ENCODE data around the gene PFKL. TPM values are rescaled to one million over a fixed set of nuclear protein-coding genes. Genes with fewer than 3 reads are reported as not detected.

The PFKL gene
- total RNA-seq, 4 donors from 2014 or later: 11.9 to 20.6 (median 16.8) TPM

GRCh38 chr21:44317241-44317782, 17.5 kb downstream of the PFKL start:
- Histone ChIP-seq H3K9me3 (no peaks in the 10 kb centered on the region), H3K4me1 (no peaks in the 10 kb centered on the region), H3K27ac (no peak overlapping the region), H3K4me3 (no peak overlapping the region), H3K36me3 (no peaks in the 10 kb centered on the region), H3K27me3 (no peaks in the 10 kb centered on the region)
- in situ Hi-C loops (cut with MboI; ENCODE audit: low sequenced_read_pairs in 4 of 4) (no loop called here), intact Hi-C loops (cut with DNase I; ENCODE audit: low total_unique reads) (loop anchor here (10.0 kb wide), 1 partner anchor 57 kb away; no protein-coding TSS in a partner anchor)
- no peak for TF ChIP-seq POLR2A (IDR thresholded peaks at IDR 0.05)
- DNase-seq (no peak), ATAC-seq (no peak)

- intact Hi-C loops (cut with DNase I; ENCODE audit: low total_unique reads): loop anchor here (10.0 kb wide), 1 partner anchor 57 kb away; no protein-coding TSS in a partner anchor
- no peaks in the 10 kb centered on the region for H3K36me3 ChIP-seq
- H3K4me3 ChIP-seq: no peak overlapping the region
- DNase-seq: no peak
- H3K27me3 ChIP-seq: no peaks in the 10 kb centered on the region
- in situ Hi-C loops (cut with MboI; ENCODE audit: low sequenced_read_pairs in 4 of 4): no loop called here
- TF ChIP-seq POLR2A (IDR thresholded peaks at IDR 0.05) (no peak), CTCF (IDR thresholded peaks at IDR 0.05 in 4 of 5, conservative IDR thresholded peaks at IDR 0.05 in 1 of 5) (no peak)
- no peaks in the 10 kb centered on the region for H3K4me1 ChIP-seq
- H3K9me3 ChIP-seq: no peaks in the 10 kb centered on the region
- H3K27ac ChIP-seq: no peak overlapping the region
- no peak for ATAC-seq
Observed at GRCh38 chr21:44317871-44318270, 18.0 kb downstream of the PFKL start.

GRCh38 chr21:44318489-44319285, 18.8 kb downstream of the PFKL start:
- intact Hi-C loops (cut with DNase I; ENCODE audit: low total_unique reads) (loop anchor here (10.0 kb wide), 1 partner anchor 56 kb away; no protein-coding TSS in a partner anchor), in situ Hi-C loops (cut with MboI; ENCODE audit: low sequenced_read_pairs in 4 of 4) (no loop called here)
- Histone ChIP-seq H3K4me1 (no peaks in the 10 kb centered on the region), H3K4me3 (no peak overlapping the region), H3K9me3 (no peaks in the 10 kb centered on the region), H3K27me3 (no peaks in the 10 kb centered on the region), H3K36me3 (no peaks in the 10 kb centered on the region), H3K27ac (no peak overlapping the region)
- DNase-seq: no peak
- no peak for ATAC-seq
- TF ChIP-seq POLR2A (IDR thresholded peaks at IDR 0.05) (no peak), CTCF (IDR thresholded peaks at IDR 0.05 in 4 of 5, conservative IDR thresholded peaks at IDR 0.05 in 1 of 5) (no peak)

- ATAC-seq (no peak), DNase-seq (no peak)
- TF ChIP-seq POLR2A (IDR thresholded peaks at IDR 0.05) (no peak), CTCF (IDR thresholded peaks at IDR 0.05 in 4 of 5, conservative IDR thresholded peaks at IDR 0.05 in 1 of 5) (no peak)
- no peaks in the 10 kb centered on the region for H3K27me3 ChIP-seq
- no peak overlapping the region for H3K27ac ChIP-seq
- in situ Hi-C loops (cut with MboI; ENCODE audit: low sequenced_read_pairs in 4 of 4) (no loop called here), intact Hi-C loops (cut with DNase I; ENCODE audit: low total_unique reads) (loop anchor here (10.0 kb wide), 1 partner anchor 55 kb away; no protein-coding TSS in a partner anchor)
- H3K4me3 ChIP-seq: no peak overlapping the region
- no peaks in the 10 kb centered on the region for H3K36me3 ChIP-seq
- no peaks in the 10 kb centered on the region for H3K9me3 ChIP-seq
- no peaks in the 10 kb centered on the region for H3K4me1 ChIP-seq
Observed at GRCh38 chr21:44319407-44320065, 19.7 kb downstream of the PFKL start.

- in situ Hi-C loops (cut with MboI; ENCODE audit: low sequenced_read_pairs in 4 of 4) (no loop called here), intact Hi-C loops (cut with DNase I; ENCODE audit: low total_unique reads) (no loop called here)
- H3K4me3 ChIP-seq: no peak overlapping the region
- no peaks in the 10 kb centered on the region for H3K36me3 ChIP-seq
- no peaks in the 10 kb centered on the region for H3K9me3 ChIP-seq
- no peaks in the 10 kb centered on the region for H3K4me1 ChIP-seq
- DNase-seq (no peak), ATAC-seq (no peak)
- no peaks in the 10 kb centered on the region for H3K27me3 ChIP-seq
- no peak for TF ChIP-seq CTCF (IDR thresholded peaks at IDR 0.05 in 4 of 5, conservative IDR thresholded peaks at IDR 0.05 in 1 of 5)
- TF ChIP-seq POLR2A (IDR thresholded peaks at IDR 0.05): no peak
- H3K27ac ChIP-seq: no peak overlapping the region
Observed at GRCh38 chr21:44320847-44321246, 21.0 kb downstream of the PFKL start.

Measured in gastrocnemius medialis (tissue), 4 donors.